Measurements from ENCODE around the gene ACSBG1.

Gene ACSBG1

GRCh38 chr15:78129077-78129750 lies 105.2 kb downstream of the ACSBG1 start:
- H3K27ac ChIP-seq (ENCODE audit: low read depth, low read length), result no peak overlapping the region

GRCh38 chr15:78127882-78128281 lies 106.5 kb downstream of the ACSBG1 start:
- Histone ChIP-seq H3K4me3 (ENCODE audit: insufficient read depth, low read length, poor library complexity, severe bottlenecking) (no peak overlapping the region), H3K79me2 (ENCODE audit: insufficient read depth, low read length) (no peaks in the 10 kb centered on the region), H3K4me2 (ENCODE audit: low read depth, low read length, poor library complexity, severe bottlenecking) (no peak overlapping the region), H3K36me3 (ENCODE audit: low read length) (no peaks in the 10 kb centered on the region), H3K27me3 (ENCODE audit: low read length) (no peaks in the 10 kb centered on the region), H3K9me2 (replicated peaks; ENCODE audit: insufficient read depth, low read length) (no peaks in the 10 kb centered on the region), H3K9me3 (ENCODE audit: insufficient read depth, low read length) (no peaks in the 10 kb centered on the region), H3K9ac (ENCODE audit: low read length) (no peak overlapping the region), H3K27ac (ENCODE audit: low read depth, low read length) (no peak overlapping the region), H4K20me1 (ENCODE audit: low read depth, low read length) (no peaks in the 10 kb centered on the region), H2AFZ (ENCODE audit: low read depth, low read length, severe bottlenecking) (no peak overlapping the region), H3F3A (ENCODE audit: insufficient read depth) (0 out of 2 replicates have a peak, but pooled peaks cover 6% of the 10 kb centered on the region)
- TF ChIP-seq EZH2phosphoT487 (conservative IDR thresholded peaks at IDR 0.05; ENCODE audit: low read length) (no peak), CTCF (IDR thresholded peaks at IDR 0.05; ENCODE audit: insufficient read depth, low read length, poor library complexity, severe bottlenecking) (no peak)

More at GRCh38 chr15:78129077-78129750, 105.2 kb downstream of the ACSBG1 start:
- no peaks in the 10 kb centered on the region for H3K9me2 ChIP-seq (replicated peaks; ENCODE audit: insufficient read depth, low read length)
- no peaks in the 10 kb centered on the region for H4K20me1 ChIP-seq (ENCODE audit: low read depth, low read length)
- H3K4me2 ChIP-seq (ENCODE audit: low read depth, low read length, poor library complexity, severe bottlenecking), result no peak overlapping the region
- H3K79me2 ChIP-seq (ENCODE audit: insufficient read depth, low read length), result no peaks in the 10 kb centered on the region
- no peak for TF ChIP-seq CTCF (IDR thresholded peaks at IDR 0.05; ENCODE audit: insufficient read depth, low read length, poor library complexity, severe bottlenecking)
- TF ChIP-seq EZH2phosphoT487 (conservative IDR thresholded peaks at IDR 0.05; ENCODE audit: low read length), result no peak
- 0 out of 2 replicates have a peak, but pooled peaks cover 6% of the 10 kb centered on the region for H3F3A ChIP-seq (ENCODE audit: insufficient read depth)
- H3K9ac ChIP-seq (ENCODE audit: low read length), result no peak overlapping the region
- H3K4me3 ChIP-seq (ENCODE audit: insufficient read depth, low read length, poor library complexity, severe bottlenecking), result no peak overlapping the region
- no peaks in the 10 kb centered on the region for H3K27me3 ChIP-seq (ENCODE audit: low read length)
- no peaks in the 10 kb centered on the region for H3K9me3 ChIP-seq (ENCODE audit: insufficient read depth, low read length)
- H3K36me3 ChIP-seq (ENCODE audit: low read length), result no peaks in the 10 kb centered on the region
- H2AFZ ChIP-seq (ENCODE audit: low read depth, low read length, severe bottlenecking), result no peak overlapping the region

- no peaks in the 10 kb centered on the region for H3K79me2 ChIP-seq (ENCODE audit: insufficient read depth, low read length)
- no peaks in the 10 kb centered on the region for H3K9me2 ChIP-seq (replicated peaks; ENCODE audit: insufficient read depth, low read length)
- no peak overlapping the region for H3K27ac ChIP-seq (ENCODE audit: low read depth, low read length)
- H3K4me2 ChIP-seq (ENCODE audit: low read depth, low read length, poor library complexity, severe bottlenecking), result no peak overlapping the region
- no peaks in the 10 kb centered on the region for H3F3A ChIP-seq (ENCODE audit: insufficient read depth)
- no peaks in the 10 kb centered on the region for H4K20me1 ChIP-seq (ENCODE audit: low read depth, low read length)
- no peaks in the 10 kb centered on the region for H3K9me3 ChIP-seq (ENCODE audit: insufficient read depth, low read length)
- no peaks in the 10 kb centered on the region for H3K27me3 ChIP-seq (ENCODE audit: low read length)
- H3K36me3 ChIP-seq (ENCODE audit: low read length), result no peaks in the 10 kb centered on the region
- H3K9ac ChIP-seq (ENCODE audit: low read length), result no peak overlapping the region
- no peak overlapping the region for H3K4me3 ChIP-seq (ENCODE audit: insufficient read depth, low read length, poor library complexity, severe bottlenecking)
- TF ChIP-seq EZH2phosphoT487 (conservative IDR thresholded peaks at IDR 0.05; ENCODE audit: low read length), result no peak
- no peak for TF ChIP-seq CTCF (IDR thresholded peaks at IDR 0.05; ENCODE audit: insufficient read depth, low read length, poor library complexity, severe bottlenecking)
- no peak overlapping the region for H2AFZ ChIP-seq (ENCODE audit: low read depth, low read length, severe bottlenecking)
Measured at GRCh38 chr15:78125267-78125666, 109.1 kb downstream of the ACSBG1 start.

Measured in SU-DHL-6 (cell line).